ENCODE results near the gene SNX5.

The SNX5 gene

DNA sequence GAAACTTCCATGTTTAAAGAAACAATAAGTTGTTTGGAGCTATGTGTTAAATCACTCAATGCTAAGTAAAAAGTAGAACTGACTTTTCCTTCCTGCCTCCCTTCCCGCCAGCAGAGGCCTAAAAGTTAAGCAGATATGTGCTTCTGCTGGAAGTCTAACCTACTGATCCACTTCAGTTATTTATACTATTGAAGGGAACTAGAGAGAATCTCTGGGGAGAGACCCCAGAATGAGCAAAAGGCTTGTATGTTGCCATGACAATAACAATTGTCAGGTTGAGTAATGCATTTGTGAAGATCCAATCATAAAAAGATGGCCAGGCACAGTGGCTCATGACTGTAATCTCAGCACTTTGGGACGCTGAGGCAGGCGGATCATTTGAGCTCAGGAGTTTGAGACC, 25.0 kb upstream of the SNX5 start:
- in situ Hi-C loops (cut with MboI; ENCODE audit: low sequenced_read_pairs, unreplicated experiment) = no loop called here
- no peak for TF ChIP-seq CTCF (IDR thresholded peaks at IDR 0.05; ENCODE audit: borderline replicate concordance, control extremely low read depth, extremely low read depth, insufficient read depth, missing control alignments)
- DNase-seq (ENCODE audit: low spot score) = no peak

DNA sequence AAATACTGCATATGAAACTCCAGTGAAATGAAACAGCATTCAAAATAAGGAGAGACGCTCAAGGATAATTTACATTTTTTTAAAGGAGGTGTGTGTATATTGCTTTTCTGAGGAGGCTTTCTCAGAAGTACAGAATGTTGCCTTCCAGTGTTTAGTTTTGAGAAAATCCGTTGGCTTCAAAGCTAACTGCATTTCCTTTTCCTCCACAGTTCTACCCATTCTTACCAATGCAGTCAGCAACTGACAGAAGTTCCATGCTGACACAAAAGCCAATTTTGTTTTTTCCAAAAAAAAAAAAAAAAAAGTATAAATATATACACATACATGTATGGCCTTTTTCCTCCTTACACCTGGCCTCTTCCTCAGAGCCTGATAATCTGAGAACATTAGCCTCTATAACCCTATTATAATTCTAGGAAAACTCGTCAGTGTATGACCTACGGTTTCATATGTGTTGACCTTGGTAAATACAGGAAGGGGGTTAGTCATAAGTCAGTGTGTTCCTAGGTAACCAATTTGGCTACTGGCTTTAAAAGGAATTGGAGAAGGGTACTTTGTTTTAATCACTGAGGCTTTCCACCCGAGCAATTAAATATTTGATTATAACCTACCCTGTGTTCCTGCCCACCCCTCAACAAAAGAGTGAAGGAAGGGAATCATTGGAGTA, 24.4 kb upstream of the SNX5 start:
- no peak for DNase-seq (ENCODE audit: low spot score)
- TF ChIP-seq CTCF (IDR thresholded peaks at IDR 0.05; ENCODE audit: borderline replicate concordance, control extremely low read depth, extremely low read depth, insufficient read depth, missing control alignments) = no peak
- in situ Hi-C loops (cut with MboI; ENCODE audit: low sequenced_read_pairs, unreplicated experiment) = no loop called here

GRCh38 chr20:17992224-17992637, 23.6 kb upstream of the SNX5 start:
- in situ Hi-C loops (cut with MboI; ENCODE audit: low sequenced_read_pairs, unreplicated experiment) = no loop called here
- TF ChIP-seq CTCF (IDR thresholded peaks at IDR 0.05; ENCODE audit: borderline replicate concordance, control extremely low read depth, extremely low read depth, insufficient read depth, missing control alignments) = no peak
- DNase-seq (ENCODE audit: low spot score) = peak; percentile 56

DNA sequence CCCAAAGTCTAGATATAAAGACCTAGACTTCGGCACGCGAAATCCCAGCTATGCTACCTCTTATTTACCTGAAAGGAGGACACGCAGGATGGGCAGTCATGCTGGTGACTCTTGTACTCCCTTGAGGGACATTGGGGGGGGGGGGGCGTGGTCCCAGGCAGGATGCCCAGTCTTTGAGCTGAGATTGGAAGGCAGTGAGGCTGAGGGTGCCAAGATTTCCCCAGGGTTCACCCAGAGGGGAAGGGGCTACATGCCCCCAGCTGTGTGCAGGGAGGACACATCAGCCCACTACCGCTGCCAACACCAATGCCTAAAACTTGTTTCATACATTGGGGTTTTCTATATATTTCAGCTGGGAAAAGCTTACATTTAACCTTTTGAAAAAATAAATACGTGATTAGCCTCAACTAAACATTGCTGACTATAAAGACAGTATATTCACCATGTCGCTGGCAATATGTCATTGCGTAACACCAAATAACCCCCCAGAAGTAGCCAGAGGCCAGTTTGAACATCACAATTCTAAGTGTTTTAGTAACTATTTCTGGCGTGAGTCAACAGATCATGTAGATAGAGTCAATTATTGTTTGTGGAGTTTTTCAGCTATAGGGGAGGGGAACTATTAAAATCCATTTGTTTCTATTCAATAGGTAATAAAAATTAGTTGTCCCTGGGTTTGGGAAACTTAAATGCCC, 21.8 kb upstream of the SNX5 start:
- no peak for DNase-seq (ENCODE audit: low spot score)
- in situ Hi-C loops (cut with MboI; ENCODE audit: low sequenced_read_pairs, unreplicated experiment) = no loop called here
- TF ChIP-seq CTCF (IDR thresholded peaks at IDR 0.05; ENCODE audit: borderline replicate concordance, control extremely low read depth, extremely low read depth, insufficient read depth, missing control alignments) = no peak

- DNase-seq (ENCODE audit: low spot score) = no peak
- in situ Hi-C loops (cut with MboI; ENCODE audit: low sequenced_read_pairs, unreplicated experiment) = no loop called here
- TF ChIP-seq CTCF (IDR thresholded peaks at IDR 0.05; ENCODE audit: borderline replicate concordance, control extremely low read depth, extremely low read depth, insufficient read depth, missing control alignments) = no peak
These were observed 19.4 kb upstream of the SNX5 start for GRCh38 chr20:17987988-17988387.

DNA sequence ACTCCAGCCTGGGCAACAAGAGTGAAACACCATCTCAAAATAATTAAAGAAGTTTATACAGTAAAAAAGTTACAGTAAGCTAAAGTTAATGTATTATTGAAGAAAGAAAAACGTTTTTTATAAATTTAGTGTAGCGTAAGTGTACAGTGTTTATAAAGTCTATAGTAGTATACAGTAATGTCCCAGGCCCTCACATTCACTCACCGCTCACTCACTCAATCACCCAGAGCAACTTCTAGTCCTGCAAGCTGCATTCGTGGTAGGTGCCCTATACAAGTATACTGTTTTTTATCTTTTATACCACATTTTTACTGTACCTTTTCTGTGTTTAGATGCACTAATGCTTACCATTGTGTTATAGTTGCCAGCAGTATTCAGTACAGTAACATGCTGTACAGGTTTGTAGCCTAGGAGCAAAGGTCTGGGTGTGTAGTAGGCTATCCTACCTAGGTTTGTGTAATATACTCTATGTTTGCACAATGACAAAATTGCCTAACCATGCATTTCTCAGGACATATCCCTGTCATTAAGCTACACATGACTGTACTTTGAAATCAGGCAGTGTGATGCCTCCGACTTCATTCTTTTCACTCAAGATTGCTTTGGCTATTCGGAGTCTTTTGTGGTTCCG, 16.9 kb upstream of the SNX5 start:
- DNase-seq (ENCODE audit: low spot score) = no peak
- no peak for TF ChIP-seq CTCF (IDR thresholded peaks at IDR 0.05; ENCODE audit: borderline replicate concordance, control extremely low read depth, extremely low read depth, insufficient read depth, missing control alignments)
- in situ Hi-C loops (cut with MboI; ENCODE audit: low sequenced_read_pairs, unreplicated experiment) = no loop called here

All from GM13976 (cell line).